ENCODE measurements around the gene SECISBP2.

GRCh38 chr9:89363311-89363670, 45.0 kb downstream of the SECISBP2 start:
- TF ChIP-seq POLR2AphosphoS5 (IDR thresholded peaks at IDR 0.05): no peak
- TF ChIP-seq CTCF (IDR thresholded peaks at IDR 0.05): no peak
- no peak for TF ChIP-seq POLR2A (IDR thresholded peaks at IDR 0.05)
- TF ChIP-seq EP300 (IDR thresholded peaks at IDR 0.05): no peak
